ENCODE results near the gene EDEM1.

The EDEM1 gene

GRCh38 chr3:5267889-5268288 lies 80.4 kb downstream of the EDEM1 start:
- TF ChIP-seq POLR2A (IDR thresholded peaks at IDR 0.05; ENCODE audit: low read depth, low read length) = no peak
- no peak for FAIRE-seq
- DNase-seq (ENCODE audit: insufficient read length, low spot score) = no peak
